HG03097 (cell line): ENCODE data around the gene CGB1.
"Not testable (repeated sequence)": the region's sequence is repeated elsewhere in the genome, so short reads cannot be mapped to it uniquely, and the experiment has no call there.

Source experiments
- ATAC-seq: cut with Tn5 transposase; IDR thresholded peaks from one replicate; pipeline ENCODE4 v1.9.1; 2021; ENCODE audit not compliant: unreplicated experiment, low FRiP score

CGB1 gene

DNA sequence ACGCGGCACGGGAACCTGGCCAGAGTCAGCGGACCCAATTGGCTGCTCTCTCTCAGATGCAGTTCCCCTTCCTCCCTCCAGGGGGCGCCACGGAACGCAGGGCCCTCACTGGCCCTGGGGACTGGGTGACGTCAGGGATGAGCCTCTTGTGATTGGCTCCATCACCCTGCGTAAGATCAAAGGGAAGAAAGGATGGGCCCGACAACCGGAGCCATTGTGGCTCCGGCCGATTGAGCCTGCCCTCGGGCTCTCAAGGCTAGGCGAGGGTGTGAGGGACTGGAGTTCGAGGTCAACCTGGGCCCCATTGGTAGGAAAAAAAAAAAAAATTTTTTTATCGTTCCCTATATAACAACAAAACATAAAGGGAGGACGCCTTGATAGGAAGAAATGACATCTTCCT is at the start of gene CGB1:
TSS of gene CGB1 (minus strand) at position 81 of the 400 bp plus-strand sequence. CDS start 184 bp downstream, outside the sequence.
- not testable (repeated sequence) for ATAC-seq

GRCh38 chr19:49086296-49086695 is 49.6 kb upstream of the CGB1 start:
- no peak for ATAC-seq

DNA sequence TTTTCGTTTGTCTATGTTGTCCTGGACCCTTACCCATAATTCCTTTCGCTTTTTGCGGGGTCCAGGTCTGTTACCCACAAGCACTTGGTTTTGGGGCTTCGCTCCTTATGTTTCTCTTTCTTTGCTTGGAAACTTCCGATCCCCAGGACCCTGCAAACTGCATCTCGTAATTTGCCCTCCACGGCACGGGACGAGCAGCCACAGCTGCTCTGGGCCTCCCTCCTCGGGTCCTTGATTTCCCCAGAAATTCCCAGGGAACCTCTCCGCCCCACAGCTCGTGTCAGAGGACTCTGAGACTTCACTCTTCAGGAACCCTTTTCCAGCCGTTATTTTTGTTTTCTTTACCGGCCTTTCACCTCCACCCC is 49.2 kb upstream of the CGB1 start:
- no peak for ATAC-seq

- peak; percentile 90 for ATAC-seq
Measured at GRCh38 chr19:49085020-49085867, 48.5 kb upstream of the CGB1 start, which contains the start of gene SNRNP70. TSS of gene SNRNP70 (plus strand) at chr19:49085451. CDS start at chr19:49086415, 964 bp downstream.

- ATAC-seq, result no peak
Measured at GRCh38 chr19:49084206-49085019, 47.7 kb upstream of the CGB1 start.

DNA sequence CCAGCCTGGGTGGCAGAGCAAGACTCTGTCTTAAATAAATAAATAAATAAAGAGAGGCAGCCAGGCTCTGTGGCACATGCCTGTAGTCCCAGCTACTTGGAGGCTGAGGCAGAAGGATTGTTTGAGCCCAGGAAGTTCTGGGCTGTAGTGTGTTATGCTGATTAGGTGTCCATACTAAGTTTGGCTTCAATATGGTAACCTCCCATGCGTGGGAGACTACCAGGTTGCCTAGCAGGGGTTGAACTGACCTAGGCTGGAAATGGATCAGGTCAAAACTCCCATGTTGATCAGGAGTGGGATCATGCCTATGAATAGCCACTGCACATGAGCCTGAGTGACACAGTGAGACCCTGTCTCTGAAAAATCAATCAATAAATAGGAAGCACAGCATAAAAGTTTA is 44.6 kb upstream of the CGB1 start:
- ATAC-seq, result no peak

DNA sequence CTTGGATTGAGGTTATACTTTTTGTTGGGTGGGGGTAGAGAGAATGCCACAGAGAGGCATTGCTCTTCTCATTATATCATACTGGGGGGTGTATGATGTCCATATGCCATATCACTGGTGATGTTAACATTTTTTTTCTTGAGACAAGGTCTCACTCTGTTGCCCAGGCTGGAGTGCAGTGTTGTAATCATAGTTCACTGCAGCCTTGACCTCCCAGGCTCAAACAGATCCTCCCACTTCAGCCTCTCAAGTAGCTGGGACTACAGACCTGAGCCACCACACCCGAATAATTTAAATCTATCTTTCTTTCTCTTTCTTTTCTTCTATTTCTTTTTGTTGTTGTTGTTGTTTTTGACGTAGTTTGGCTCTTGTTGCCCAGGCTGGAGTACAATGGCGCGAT is 43.7 kb upstream of the CGB1 start:
- no peak for ATAC-seq

GRCh38 chr19:49074869-49075268 is 38.2 kb upstream of the CGB1 start:
- ATAC-seq, result not testable (repeated sequence)

GRCh38 chr19:49073514-49074378 is 37.1 kb upstream of the CGB1 start:
- ATAC-seq, result no peak

DNA sequence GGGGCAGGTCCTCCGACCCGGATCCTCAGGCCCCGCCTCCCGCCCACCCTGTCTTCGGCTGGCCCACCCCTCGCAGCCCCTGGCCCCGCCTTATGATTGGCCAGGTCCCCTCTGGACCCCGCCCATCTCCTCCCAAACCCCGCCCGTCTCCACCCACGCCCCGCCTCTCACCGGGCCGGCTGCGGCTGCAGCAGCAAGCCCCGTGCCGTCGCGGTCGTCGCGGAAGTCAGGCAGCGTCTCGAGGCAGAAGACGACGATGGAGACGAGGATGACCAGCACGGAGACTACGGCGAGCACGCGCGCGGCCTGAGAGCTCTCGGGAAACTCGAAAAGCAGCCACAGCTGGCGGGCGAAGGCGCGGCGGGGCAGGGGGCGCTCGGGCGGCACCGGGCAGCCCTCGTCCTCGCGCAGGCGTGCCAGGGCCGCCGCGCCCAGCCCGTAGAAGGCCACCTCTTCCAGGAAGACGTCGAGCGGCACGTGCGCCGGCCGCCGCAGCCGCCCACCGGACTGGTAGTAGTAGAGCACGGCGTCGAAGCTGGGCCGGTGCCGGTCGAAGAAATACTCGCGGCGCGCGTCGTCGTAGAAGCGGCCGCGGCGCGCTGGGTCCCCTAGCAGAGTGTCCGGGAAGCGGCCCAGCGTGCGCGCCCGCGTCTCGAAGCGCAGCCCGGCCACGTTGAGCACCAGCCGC is 35.3 kb upstream of the CGB1 start:
- no peak for ATAC-seq

GRCh38 chr19:49070416-49070815 is 33.7 kb upstream of the CGB1 start:
- ATAC-seq, result no peak

- no peak for ATAC-seq
Measured at GRCh38 chr19:49069026-49069425, 32.3 kb upstream of the CGB1 start.

DNA sequence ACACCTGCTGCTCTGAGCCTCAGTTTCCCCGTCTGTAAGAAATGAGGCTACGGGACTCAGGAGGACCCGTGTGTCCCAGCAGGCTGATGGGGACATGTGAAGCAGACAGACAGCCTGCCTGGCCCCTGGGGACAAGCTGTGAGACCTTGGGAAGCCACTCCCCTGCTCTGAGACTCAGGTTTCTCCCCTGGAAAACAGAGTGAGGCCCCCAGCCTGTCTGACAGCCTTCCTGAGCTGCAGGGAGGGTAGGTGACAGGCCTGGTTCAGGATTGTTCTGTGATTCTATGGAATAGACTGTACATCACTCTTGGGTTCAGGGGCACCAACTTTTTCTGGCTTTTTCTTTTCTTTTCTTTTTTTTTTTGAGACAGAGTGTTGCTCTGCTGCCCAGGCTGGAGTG is 30.9 kb upstream of the CGB1 start:
- no peak for ATAC-seq

DNA sequence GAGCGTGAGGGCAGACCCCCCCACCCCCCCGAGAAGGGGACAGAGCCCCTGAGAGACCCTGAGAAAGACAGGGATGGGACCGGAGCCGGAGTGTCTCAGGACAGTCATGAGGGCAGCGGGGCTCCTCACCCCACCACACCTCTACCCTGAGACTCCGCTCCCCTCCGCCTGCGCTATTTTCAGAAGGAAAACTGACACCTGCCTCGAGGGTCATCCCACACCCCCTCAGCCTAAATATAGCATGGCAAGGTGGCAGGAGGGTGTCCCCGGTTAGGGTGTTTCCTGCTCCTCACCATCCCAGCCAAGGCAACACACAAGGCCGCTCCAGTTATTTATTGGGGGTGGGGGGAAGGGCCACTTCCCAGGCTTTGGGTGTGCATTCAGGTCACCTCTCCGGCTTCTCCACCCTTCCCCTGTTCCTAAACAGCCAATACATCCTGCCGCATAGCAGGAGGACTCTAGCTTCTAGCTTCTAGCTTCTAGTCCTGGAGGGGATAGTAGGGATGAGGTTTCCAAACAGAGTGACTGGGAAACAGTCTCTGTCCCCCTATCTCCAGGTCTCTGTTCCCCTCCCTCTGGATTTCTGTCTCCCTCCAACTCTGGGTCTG is 29.3 kb upstream of the CGB1 start:
- no peak for ATAC-seq

DNA sequence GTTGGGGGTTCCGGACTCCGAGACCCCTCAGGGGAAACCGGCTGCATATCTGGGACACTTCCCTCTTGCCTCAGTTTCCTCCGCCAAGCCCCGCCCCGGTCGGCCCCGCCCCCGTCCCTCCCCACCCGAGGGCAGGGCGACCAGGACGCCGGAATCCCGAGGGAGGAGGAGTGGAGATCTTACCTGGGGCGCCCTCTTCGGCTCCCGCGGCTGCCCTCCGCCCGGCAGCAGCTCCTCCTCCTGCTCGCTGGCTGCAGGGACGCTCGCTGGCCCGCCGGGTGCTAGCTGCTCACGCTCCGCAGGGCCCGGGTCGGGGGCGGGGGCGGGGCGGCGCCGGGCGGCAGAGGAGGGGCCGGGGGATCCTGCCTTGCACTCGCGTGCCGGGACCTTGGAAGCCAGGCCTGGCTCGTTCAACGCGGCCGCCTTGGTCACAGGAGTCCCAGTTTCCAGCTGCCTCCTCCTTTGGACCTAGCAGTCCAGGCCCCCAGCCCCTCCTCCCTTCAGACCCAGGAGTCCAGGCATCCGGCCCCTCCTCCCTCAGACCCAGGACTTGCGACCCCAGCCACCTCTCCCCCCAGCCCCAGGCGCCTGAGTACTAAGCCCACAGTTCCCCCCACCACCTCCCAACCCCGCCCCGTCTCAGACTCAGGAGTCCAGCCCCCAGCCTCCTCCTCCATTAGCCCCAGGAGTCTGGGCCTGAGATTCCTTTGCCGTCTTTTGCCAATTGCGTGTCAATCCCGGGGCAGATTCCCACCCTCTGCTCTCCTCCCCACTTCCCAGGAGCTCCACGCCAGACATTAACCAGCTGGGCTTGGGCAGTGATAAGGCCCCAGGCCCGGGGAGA is 28.3 kb upstream of the CGB1 start, which contains the start of gene NTF4:
TSS of gene NTF4 (minus strand) at position 51 of the 844 bp plus-strand sequence. CDS start 2,821 bp downstream, outside the sequence.
- ATAC-seq, result no peak

- ATAC-seq, result no peak
Measured at GRCh38 chr19:49064029-49064629, 27.4 kb upstream of the CGB1 start.

DNA sequence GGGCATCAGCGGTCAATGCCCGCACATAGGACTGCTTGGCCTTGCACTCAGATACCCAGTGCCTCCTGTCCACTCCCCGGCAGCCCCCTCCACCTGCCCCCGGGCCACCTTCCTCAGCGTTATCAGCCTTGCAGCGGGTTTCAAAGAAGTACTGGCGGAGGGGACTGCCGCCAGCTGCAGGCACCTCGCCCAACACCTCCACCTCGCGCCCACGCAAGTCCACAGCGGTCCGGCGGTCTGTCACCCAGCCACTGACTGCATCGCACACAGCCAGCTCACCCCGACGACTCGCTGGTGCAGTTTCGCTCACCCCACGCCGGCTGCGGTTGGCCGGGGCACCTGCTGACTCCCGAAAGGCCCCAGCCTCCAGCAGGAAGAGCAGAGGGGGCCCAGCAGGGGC is 24.8 kb upstream of the CGB1 start:
- no peak for ATAC-seq

DNA sequence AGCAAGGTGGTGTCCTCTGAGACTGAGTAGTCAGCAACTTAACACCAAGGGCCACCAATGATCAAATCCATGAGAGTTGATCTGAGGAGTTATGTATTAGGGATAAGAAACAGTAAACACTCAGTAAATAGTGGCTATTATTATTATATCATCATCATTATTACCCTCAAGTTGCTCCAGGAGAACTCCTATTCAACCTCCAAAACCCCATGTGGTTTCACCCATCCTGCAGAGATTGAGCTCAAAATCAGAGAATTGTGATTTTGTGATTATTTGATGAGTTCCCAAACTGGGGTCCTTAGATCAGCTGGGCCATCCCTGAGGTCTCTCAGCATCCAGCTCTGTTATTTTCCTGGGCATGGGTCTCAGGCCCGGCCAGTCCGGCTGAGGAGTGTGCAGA is 24.3 kb upstream of the CGB1 start:
- no peak for ATAC-seq
